Gastrocnemius medialis (tissue), 4 donors: ENCODE measurements around the gene ZBTB20. TPM values are rescaled to one million over a fixed set of nuclear protein-coding genes. Genes with fewer than 3 reads are reported as not detected.
A peak's percentile ranks its signal among the peaks of the same experiment; 100 is the strongest.

Source experiments
- ATAC-seq, 2 donors: fragments of 150-250 bp; one replicate each; pipeline ENCODE4 v1.9.1; 2016
- DNase-seq, 2 donors: peaks; one replicate each; pipeline ENCODE4 v3.0.0-alpha.2; 2019
- H3K27ac ChIP-seq, 4 donors: fragments of 200-600 bp; sonication (generic); 1 replicate in 1 of 4; 2 replicates in 3 of 4; pipeline ENCODE4 v1.5.1; 2016 to 2018; ENCODE audit warnings: mild to moderate bottlenecking in 2 of 4, moderate library complexity in 1 of 4
- H3K27me3 ChIP-seq, 3 donors: fragments of 200-600 bp; sonication (generic) in 2 of 3; 1 replicate in 1 of 3; 2 replicates in 2 of 3; pipeline versions ENCODE4 v1.5.1 to v1.6.0; 2016 to 2019; ENCODE audit warnings: mild to moderate bottlenecking in 1 of 3, moderate library complexity in 1 of 3
- H3K36me3 ChIP-seq, 2 donors: fragments of 200-600 bp; sonication (generic) in 1 of 2; one replicate each; pipeline ENCODE4 v1.5.1; 2017 to 2018
- H3K4me1 ChIP-seq, 2 donors: fragments of 200-600 bp; sonication (generic) in 1 of 2; one replicate each; pipeline ENCODE4 v1.5.1; 2016 to 2017; ENCODE audit warnings: mild to moderate bottlenecking in 2 of 2
- H3K4me3 ChIP-seq, 4 donors: fragments of 200-600 bp; sonication (generic) in 3 of 4; 1 replicate in 1 of 4; 2 replicates in 3 of 4; pipeline ENCODE4 v1.5.1; 2016 to 2019; ENCODE audit warnings: mild to moderate bottlenecking in 2 of 4
- H3K9me3 ChIP-seq, 3 donors: fragments of 200-600 bp; sonication (generic) in 2 of 3; 1 replicate in 1 of 3; 2 replicates in 2 of 3; pipeline ENCODE4 v1.5.1; 2016 to 2019
- POLR2A ChIP-seq, 2 donors: fragments of 450-650 bp; IDR thresholded peaks; one replicate each; pipeline ENCODE4 v1.6.1; 2017; ENCODE audit warnings: antibody characterized with exemption in 2 of 2, mild to moderate bottlenecking in 2 of 2, moderate library complexity in 2 of 2
- in situ Hi-C, 4 donors: fragments of 200-750 bp; cut with MboI; loops; one replicate each; pipeline versions ENCODE4 v1.15.0 to v1.8.0; 2017; ENCODE audit warnings: low sequenced_read_pairs in 4 of 4
- intact Hi-C: fragments of 100-400 bp; cut with DNase I; formaldehyde crosslinking; loops from one replicate; pipeline ENCODE4 v1.15.1; 2023; ENCODE audit warnings: low total_unique reads
- total RNA-seq, 4 donors: library from RNA; depleted of rRNA; stranded (reverse); fragments of >200 nt; gene quantifications; one replicate each; pipeline versions ENCODE4 v1.1.0 to v1.2.3, GENCODE V29; 2016
- TF ChIP-seq, protein P1 (sequence below), 5 experiments: fragments of 450-650 bp in 3 of 5; fragments of 200-600 bp in 2 of 5; sonication (generic) in 2 of 5; IDR thresholded peaks in 4 of 5; conservative IDR thresholded peaks in 1 of 5; 1 replicate in 4 of 5; 2 replicates in 1 of 5; pipeline ENCODE4 v1.5.1; 2016 to 2019; ENCODE audit warnings: antibody characterized with exemption in 5 of 5, mild to moderate bottlenecking in 3 of 5, moderate library complexity in 3 of 5

Gene ZBTB20
- total RNA-seq, 4 donors from 2014 or later: 47.6 to 86.5 (median 69.0) TPM

DNA sequence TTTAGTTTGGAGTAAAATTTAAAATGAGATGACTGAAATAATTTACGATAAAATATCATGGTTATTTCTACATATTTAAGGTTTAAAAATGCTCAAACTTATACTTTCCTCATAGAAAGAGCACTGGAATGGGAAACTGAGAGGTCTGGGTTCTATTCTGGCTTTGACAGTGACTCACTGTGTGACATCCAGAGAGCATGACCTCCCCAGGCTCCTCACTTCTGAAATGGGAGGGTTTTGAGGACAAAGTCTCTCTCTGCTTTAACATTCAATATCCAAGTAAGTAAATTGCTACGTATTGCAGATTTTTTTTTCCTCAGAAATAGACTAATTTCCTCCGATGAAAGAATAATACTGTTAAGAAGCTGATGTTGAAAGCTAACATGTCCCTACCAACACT, 618.6 kb downstream of the ZBTB20 start:
- in situ Hi-C loops: no loop called here
- Histone ChIP-seq H3K9me3 (no peaks in the 10 kb centered on the region), H3K27me3 (no peaks in the 10 kb centered on the region), H3K36me3 (peaks cover 0 to 8% of the 10 kb centered on the region in 2 donors), H3K27ac (no peak overlapping the region), H3K4me1 (peaks cover 0 to 8% of the 10 kb centered on the region in 2 donors), H3K4me3 (no peak overlapping the region)
- ATAC-seq (no peak), DNase-seq (no peak)
- intact Hi-C loops: loop anchor here (5.0 kb wide), 1 partner anchor 459 kb away; no protein-coding TSS in a partner anchor
- no peak for TF ChIP-seq POLR2A (IDR thresholded peaks at IDR 0.05)
- TF ChIP-seq, protein P1, sequence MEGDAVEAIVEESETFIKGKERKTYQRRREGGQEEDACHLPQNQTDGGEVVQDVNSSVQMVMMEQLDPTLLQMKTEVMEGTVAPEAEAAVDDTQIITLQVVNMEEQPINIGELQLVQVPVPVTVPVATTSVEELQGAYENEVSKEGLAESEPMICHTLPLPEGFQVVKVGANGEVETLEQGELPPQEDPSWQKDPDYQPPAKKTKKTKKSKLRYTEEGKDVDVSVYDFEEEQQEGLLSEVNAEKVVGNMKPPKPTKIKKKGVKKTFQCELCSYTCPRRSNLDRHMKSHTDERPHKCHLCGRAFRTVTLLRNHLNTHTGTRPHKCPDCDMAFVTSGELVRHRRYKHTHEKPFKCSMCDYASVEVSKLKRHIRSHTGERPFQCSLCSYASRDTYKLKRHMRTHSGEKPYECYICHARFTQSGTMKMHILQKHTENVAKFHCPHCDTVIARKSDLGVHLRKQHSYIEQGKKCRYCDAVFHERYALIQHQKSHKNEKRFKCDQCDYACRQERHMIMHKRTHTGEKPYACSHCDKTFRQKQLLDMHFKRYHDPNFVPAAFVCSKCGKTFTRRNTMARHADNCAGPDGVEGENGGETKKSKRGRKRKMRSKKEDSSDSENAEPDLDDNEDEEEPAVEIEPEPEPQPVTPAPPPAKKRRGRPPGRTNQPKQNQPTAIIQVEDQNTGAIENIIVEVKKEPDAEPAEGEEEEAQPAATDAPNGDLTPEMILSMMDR (IDR thresholded peaks at IDR 0.05 in 4 of 5, conservative IDR thresholded peaks at IDR 0.05 in 1 of 5): no peak

DNA sequence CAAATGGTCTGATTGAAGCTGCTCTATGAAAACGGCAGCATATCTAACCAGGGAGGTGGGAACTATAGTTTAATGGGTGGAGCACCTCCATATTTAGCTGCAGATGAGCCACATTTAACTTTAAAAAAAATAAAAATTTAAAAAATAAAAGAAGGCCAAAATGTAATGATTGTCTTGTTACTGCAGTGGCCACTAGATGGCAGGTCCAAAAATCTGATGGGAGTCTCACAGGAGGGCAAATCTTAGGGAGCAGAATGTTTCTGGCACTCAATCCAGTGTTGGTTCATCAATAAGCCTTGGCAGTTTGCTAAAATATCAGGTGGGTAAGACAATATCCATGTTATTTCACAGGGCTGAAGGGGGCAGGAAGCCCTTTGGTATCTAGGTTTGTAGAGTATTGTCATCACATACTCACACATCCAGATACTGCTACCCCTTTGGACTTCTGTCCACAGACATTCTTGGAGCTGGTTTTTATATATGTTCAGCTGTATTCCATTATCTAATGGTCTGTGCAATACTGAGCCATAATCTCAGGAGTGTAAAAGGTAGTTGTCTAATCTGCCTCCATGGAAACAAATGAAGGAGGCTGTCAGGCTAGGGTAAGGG, 619.9 kb downstream of the ZBTB20 start:
- Histone ChIP-seq H3K4me3 (no peak overlapping the region), H3K9me3 (no peaks in the 10 kb centered on the region), H3K27me3 (no peaks in the 10 kb centered on the region), H3K36me3 (peaks cover 0 to 2% of the 10 kb centered on the region in 2 donors), H3K27ac (no peak overlapping the region), H3K4me1 (peaks cover 0 to 8% of the 10 kb centered on the region in 2 donors)
- TF ChIP-seq POLR2A (IDR thresholded peaks at IDR 0.05): no peak
- TF ChIP-seq, protein P1 (IDR thresholded peaks at IDR 0.05 in 4 of 5, conservative IDR thresholded peaks at IDR 0.05 in 1 of 5): peak; percentile 8 to 52 (median 32)
- intact Hi-C loops: loop anchor here (5.0 kb wide), 1 partner anchor 460 kb away; no protein-coding TSS in a partner anchor
- in situ Hi-C loops: no loop called here
- ATAC-seq (no peak), DNase-seq (no peak)

DNA sequence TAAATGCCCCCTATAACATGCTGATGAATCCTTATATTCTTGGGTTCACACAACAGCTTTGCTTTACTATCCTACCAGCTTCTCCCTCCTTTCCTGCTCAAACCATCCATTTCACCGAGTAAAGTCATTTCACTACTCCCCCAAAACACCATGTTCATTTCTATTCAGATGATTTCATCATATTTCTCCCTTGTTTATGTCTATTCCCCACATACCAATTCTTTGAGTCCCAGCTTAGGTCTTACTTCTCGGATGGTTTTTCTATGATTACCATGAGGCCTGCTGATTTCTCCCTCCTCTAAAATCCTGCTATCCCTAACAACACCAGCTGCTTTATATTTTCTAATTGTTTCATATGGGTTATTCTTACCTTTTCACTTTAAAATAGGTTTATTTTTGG, 621.8 kb downstream of the ZBTB20 start:
- DNase-seq (no peak), ATAC-seq (no peak)
- Histone ChIP-seq H3K27me3 (no peaks in the 10 kb centered on the region), H3K4me3 (no peak overlapping the region), H3K4me1 (peaks cover 11 to 16% of the 10 kb centered on the region in 2 donors), H3K27ac (no peak overlapping the region), H3K36me3 (no peaks in the 10 kb centered on the region), H3K9me3 (no peaks in the 10 kb centered on the region)
- intact Hi-C loops (loop anchor here (5.0 kb wide), 1 partner anchor 462 kb away; no protein-coding TSS in a partner anchor), in situ Hi-C loops (no loop called here)
- no peak for TF ChIP-seq POLR2A (IDR thresholded peaks at IDR 0.05)
- TF ChIP-seq, protein P1 (IDR thresholded peaks at IDR 0.05 in 4 of 5, conservative IDR thresholded peaks at IDR 0.05 in 1 of 5): no peak

DNA sequence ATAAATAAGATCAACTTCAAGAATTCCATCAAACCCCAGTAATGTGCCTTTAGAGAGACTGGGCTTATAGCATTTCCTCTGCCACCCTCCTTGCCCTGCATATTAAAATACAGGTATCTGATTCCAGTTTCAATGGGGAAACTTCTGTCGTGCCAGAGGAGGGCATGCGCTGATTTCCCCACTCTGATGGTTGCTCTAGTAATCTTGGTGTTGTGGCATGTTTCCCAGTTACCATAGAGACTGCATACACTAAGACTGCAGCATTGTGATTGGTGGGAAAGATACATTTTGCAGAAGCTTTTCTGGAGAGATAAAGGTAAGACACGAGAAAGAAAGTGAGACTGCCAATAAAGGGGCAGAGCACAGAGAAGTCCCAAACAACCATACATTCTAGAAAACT, 627.7 kb downstream of the ZBTB20 start:
- Histone ChIP-seq H3K4me1 (peaks cover 50 to 56% of the 10 kb centered on the region in 2 donors), H3K4me3 (no peak overlapping the region), H3K27ac (peak overlapping the region; percentile 8 to 47 (median 32)), H3K9me3 (no peaks in the 10 kb centered on the region), H3K36me3 (no peaks in the 10 kb centered on the region), H3K27me3 (no peaks in the 10 kb centered on the region)
- intact Hi-C loops (no loop called here), in situ Hi-C loops (no loop called here)
- TF ChIP-seq, protein P1 (IDR thresholded peaks at IDR 0.05 in 4 of 5, conservative IDR thresholded peaks at IDR 0.05 in 1 of 5): no peak
- TF ChIP-seq POLR2A (IDR thresholded peaks at IDR 0.05): no peak
- peak; percentile 66 to 96 for ATAC-seq
- peak in 1 of 2 donors; percentile 60 for DNase-seq
